H1 (cell line): ENCODE measurements around the gene FGGY. TPM values are rescaled to one million over a fixed set of nuclear protein-coding genes. Genes with fewer than 3 reads are reported as not detected.

ENCODE experiments used
- BACH1 ChIP-seq: IDR thresholded peaks from 2 replicates; pipeline ENCODE4 v1.6.1; 2012; ENCODE audit warnings: low read length, improper control_type of control experiment
- CEBPB ChIP-seq: IDR thresholded peaks from 2 replicates; pipeline ENCODE4 v1.6.1; 2012; ENCODE audit warnings: low read depth, low read length
- CTBP2 ChIP-seq: IDR thresholded peaks from 2 replicates; pipeline ENCODE4 v1.7.0; 2011; ENCODE audit warnings: borderline replicate concordance, mild to moderate bottlenecking, moderate library complexity, mixed read lengths, low read length; ENCODE audit not compliant: insufficient read depth, insufficient read length
- EZH2 ChIP-seq: fragments of 200-600 bp; sonication (generic); IDR thresholded peaks from 2 replicates; pipeline ENCODE4 v1.7.1; 2012; ENCODE audit warnings: low read depth, mild to moderate bottlenecking, moderate library complexity, low read length, inconsistent platforms; ENCODE audit not compliant: severe bottlenecking
- JUND ChIP-seq: IDR thresholded peaks from 2 replicates; pipeline ENCODE4 v1.6.1; 2011; ENCODE audit warnings: mild to moderate bottlenecking, improper control_type of control experiment, low read length
- KDM1A ChIP-seq: fragments of 200-600, 300-600 bp; sonication (generic); IDR thresholded peaks from 2 replicates; pipeline ENCODE4 v1.7.1; 2016; ENCODE audit warnings: mild to moderate bottlenecking, low read length, borderline replicate concordance
- MAFK ChIP-seq: IDR thresholded peaks from 2 replicates; pipeline ENCODE4 v1.6.1; 2012; ENCODE audit warnings: low read depth, mild to moderate bottlenecking, improper control_type of control experiment, low read length
- POU5F1 ChIP-seq: IDR thresholded peaks from 2 replicates; pipeline ENCODE4 v1.6.1; 2011; ENCODE audit warnings: low read depth, mild to moderate bottlenecking, low read length, moderate library complexity
- RXRA ChIP-seq: IDR thresholded peaks from 2 replicates; pipeline ENCODE4 v1.6.1; 2011; ENCODE audit warnings: low read depth, mild to moderate bottlenecking, low read length, moderate library complexity; ENCODE audit not compliant: insufficient read depth
- SP2 ChIP-seq: IDR thresholded peaks from 2 replicates; pipeline ENCODE4 v1.6.1; 2012; ENCODE audit warnings: mild to moderate bottlenecking, low read length, inconsistent platforms
- TCF12 ChIP-seq: IDR thresholded peaks from 2 replicates; pipeline ENCODE4 v1.6.1; 2011; ENCODE audit warnings: low read depth, mild to moderate bottlenecking, low read length
- polyA plus RNA-seq, 7 experiments: library from polyadenylated mRNA; depleted of rRNA in 3 of 7; stranded (reverse) in 5 of 7; unstranded in 2 of 7; fragments of >200 nt in 5 of 7; fragments of 200-250 nt in 2 of 7; gene quantifications; 1 replicate in 5 of 7; 2 replicates in 1 of 7; 4 replicates in 1 of 7; pipeline versions ENCODE4 v1.2.1 to v1.2.3, GENCODE V29; 2011 to 2013; ENCODE audit warnings: missing spikeins in 2 of 7, mixed read lengths in 2 of 7
- total RNA-seq: library from RNA; stranded (reverse); fragmentation: NEBNext Ultra II Directional; extraction: Animal tissue kit (Norgen Biotek cat#: 25700); gene quantifications from 2 replicates; pipeline ENCODE4 v1.2.1, GENCODE V29; 2021
- TF ChIP-seq, protein P1 (sequence below): fragments of 300-600 bp; sonication (generic); IDR thresholded peaks from 2 replicates; pipeline ENCODE4 v1.7.1; 2012; ENCODE audit warnings: low read length, moderate library complexity, mild to moderate bottlenecking, inconsistent platforms; ENCODE audit not compliant: insufficient replicate concordance
- TF ChIP-seq, protein P2 (sequence below): IDR thresholded peaks from 2 replicates; pipeline ENCODE4 v1.6.1; 2012; ENCODE audit warnings: inconsistent platforms

FGGY gene
- total and polyA plus RNA-seq, 2 of the 8 experiments (the other 6 are each of a cell fraction or from before 2014, with no cell fraction given), result 10.3 to 12.5 TPM

DNA sequence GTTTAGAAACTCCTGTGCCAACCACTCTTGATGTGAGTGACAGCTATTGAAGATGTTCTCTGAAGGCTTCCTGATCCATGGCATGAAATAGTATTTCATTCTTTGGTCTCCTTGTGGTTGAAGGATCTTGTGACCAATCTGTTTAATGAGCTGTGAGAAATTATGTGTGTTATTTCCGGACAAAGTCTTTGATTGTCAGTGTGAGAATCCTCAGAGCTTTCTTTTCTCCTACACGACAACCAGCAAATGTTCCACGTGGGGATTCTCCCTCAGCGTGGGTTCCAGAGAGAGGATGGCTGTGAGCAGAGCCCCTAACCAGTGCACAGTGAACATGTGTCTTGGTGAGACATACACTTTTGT, 472.8 kb downstream of the FGGY start (continued):
- TF ChIP-seq, protein P1, sequence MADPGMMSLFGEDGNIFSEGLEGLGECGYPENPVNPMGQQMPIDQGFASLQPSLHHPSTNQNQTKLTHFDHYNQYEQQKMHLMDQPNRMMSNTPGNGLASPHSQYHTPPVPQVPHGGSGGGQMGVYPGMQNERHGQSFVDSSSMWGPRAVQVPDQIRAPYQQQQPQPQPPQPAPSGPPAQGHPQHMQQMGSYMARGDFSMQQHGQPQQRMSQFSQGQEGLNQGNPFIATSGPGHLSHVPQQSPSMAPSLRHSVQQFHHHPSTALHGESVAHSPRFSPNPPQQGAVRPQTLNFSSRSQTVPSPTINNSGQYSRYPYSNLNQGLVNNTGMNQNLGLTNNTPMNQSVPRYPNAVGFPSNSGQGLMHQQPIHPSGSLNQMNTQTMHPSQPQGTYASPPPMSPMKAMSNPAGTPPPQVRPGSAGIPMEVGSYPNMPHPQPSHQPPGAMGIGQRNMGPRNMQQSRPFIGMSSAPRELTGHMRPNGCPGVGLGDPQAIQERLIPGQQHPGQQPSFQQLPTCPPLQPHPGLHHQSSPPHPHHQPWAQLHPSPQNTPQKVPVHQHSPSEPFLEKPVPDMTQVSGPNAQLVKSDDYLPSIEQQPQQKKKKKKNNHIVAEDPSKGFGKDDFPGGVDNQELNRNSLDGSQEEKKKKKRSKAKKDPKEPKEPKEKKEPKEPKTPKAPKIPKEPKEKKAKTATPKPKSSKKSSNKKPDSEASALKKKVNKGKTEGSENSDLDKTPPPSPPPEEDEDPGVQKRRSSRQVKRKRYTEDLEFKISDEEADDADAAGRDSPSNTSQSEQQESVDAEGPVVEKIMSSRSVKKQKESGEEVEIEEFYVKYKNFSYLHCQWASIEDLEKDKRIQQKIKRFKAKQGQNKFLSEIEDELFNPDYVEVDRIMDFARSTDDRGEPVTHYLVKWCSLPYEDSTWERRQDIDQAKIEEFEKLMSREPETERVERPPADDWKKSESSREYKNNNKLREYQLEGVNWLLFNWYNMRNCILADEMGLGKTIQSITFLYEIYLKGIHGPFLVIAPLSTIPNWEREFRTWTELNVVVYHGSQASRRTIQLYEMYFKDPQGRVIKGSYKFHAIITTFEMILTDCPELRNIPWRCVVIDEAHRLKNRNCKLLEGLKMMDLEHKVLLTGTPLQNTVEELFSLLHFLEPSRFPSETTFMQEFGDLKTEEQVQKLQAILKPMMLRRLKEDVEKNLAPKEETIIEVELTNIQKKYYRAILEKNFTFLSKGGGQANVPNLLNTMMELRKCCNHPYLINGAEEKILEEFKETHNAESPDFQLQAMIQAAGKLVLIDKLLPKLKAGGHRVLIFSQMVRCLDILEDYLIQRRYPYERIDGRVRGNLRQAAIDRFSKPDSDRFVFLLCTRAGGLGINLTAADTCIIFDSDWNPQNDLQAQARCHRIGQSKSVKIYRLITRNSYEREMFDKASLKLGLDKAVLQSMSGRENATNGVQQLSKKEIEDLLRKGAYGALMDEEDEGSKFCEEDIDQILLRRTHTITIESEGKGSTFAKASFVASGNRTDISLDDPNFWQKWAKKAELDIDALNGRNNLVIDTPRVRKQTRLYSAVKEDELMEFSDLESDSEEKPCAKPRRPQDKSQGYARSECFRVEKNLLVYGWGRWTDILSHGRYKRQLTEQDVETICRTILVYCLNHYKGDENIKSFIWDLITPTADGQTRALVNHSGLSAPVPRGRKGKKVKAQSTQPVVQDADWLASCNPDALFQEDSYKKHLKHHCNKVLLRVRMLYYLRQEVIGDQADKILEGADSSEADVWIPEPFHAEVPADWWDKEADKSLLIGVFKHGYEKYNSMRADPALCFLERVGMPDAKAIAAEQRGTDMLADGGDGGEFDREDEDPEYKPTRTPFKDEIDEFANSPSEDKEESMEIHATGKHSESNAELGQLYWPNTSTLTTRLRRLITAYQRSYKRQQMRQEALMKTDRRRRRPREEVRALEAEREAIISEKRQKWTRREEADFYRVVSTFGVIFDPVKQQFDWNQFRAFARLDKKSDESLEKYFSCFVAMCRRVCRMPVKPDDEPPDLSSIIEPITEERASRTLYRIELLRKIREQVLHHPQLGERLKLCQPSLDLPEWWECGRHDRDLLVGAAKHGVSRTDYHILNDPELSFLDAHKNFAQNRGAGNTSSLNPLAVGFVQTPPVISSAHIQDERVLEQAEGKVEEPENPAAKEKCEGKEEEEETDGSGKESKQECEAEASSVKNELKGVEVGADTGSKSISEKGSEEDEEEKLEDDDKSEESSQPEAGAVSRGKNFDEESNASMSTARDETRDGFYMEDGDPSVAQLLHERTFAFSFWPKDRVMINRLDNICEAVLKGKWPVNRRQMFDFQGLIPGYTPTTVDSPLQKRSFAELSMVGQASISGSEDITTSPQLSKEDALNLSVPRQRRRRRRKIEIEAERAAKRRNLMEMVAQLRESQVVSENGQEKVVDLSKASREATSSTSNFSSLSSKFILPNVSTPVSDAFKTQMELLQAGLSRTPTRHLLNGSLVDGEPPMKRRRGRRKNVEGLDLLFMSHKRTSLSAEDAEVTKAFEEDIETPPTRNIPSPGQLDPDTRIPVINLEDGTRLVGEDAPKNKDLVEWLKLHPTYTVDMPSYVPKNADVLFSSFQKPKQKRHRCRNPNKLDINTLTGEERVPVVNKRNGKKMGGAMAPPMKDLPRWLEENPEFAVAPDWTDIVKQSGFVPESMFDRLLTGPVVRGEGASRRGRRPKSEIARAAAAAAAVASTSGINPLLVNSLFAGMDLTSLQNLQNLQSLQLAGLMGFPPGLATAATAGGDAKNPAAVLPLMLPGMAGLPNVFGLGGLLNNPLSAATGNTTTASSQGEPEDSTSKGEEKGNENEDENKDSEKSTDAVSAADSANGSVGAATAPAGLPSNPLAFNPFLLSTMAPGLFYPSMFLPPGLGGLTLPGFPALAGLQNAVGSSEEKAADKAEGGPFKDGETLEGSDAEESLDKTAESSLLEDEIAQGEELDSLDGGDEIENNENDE, result no peak
- TF ChIP-seq CEBPB (no peak), RXRA (no peak), EZH2 (no peak), BACH1 (no peak), CTBP2 (no peak), TCF12 (no peak), POU5F1 (no peak), SP2 (no peak), JUND (no peak), KDM1A (no peak), MAFK (no peak)
- TF ChIP-seq, protein P2, sequence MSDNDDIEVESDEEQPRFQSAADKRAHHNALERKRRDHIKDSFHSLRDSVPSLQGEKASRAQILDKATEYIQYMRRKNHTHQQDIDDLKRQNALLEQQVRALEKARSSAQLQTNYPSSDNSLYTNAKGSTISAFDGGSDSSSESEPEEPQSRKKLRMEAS, result no peak
